Raji (cell line): ENCODE data around the gene GALNT13.

Experiments used
- POLR2A ChIP-seq: IDR thresholded peaks from 2 replicates; pipeline ENCODE4 v1.6.1; 2011; ENCODE audit warnings: low read depth, low read length, control low read depth; ENCODE audit not compliant: insufficient read depth

GALNT13 gene

DNA sequence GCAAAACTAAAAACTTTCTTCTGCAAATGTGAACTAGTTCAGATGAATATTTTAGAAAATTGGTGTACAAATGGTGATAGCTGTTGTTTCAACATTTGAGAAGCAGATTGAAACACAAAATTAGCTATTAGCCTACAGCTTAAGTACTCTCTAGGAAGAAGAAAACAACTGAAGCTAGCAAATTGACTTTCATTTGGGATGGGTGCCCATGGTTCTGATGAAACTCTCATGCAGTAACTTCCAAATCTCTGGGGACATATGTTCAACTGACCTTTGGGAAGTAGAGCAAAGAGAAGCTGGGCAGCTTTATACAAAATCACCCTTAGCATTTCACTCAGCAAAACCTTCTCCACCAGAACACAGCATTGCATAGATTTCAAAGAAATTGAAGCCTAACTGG, 119.0 kb downstream of the GALNT13 start:
- TF ChIP-seq POLR2A: no peak

DNA sequence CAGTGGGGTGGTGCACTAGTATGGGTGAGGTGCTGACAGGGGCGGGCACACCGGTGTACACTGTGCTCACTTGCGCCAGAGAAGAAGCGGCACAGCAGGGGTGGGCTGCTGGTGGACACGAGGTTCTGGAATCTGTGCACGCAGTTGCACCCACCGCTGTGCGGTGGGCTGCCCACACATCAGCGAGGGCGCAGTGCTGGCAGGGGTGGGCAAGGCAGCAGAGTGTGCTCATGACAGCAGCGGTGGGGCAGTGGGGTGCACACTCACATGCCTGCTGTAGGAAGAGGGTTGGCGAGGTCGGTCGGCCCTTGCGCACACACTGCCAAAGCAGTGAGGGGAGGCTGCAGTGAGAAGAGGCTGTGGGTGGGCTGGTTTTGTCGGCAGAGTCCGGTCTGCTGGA, 141.8 kb downstream of the GALNT13 start:
- TF ChIP-seq POLR2A: no peak

DNA sequence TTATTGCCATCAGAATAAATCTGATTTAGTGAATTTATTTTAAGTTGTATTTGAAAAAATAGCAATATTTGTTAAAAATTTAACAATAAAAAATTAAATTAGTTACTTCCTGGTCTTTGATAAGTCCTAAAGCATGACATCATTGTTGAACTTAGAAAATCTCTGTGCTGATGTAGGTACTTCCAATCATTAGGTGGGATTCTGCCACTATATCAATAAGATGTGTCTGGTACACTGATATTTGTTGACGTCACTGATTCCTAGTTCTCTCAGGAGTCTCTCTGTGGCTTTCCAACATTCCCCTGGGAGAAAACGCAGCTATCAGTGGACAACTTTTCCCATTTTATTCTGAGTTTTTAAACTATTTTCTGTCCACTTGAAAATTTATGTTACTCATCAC, 143.5 kb downstream of the GALNT13 start:
- no peak for TF ChIP-seq POLR2A

DNA sequence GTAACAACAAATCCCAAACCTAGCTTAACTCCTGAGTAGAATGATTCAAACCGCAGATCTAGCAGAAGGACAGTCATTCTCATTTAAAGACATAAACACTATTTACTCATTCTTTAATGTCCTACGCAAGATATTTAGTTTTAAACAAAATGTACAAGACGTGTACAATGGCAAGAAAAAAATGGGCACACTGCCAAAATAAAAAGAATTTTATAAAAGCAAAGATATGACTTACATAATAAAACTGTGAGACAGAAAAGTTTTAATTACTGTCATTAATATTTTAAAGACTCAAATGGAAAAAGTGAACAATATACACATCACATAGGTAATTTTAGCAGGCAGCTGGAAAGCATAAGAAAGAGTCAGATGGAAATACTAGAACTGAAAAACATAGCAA, 157.8 kb downstream of the GALNT13 start:
- TF ChIP-seq POLR2A: no peak

DNA sequence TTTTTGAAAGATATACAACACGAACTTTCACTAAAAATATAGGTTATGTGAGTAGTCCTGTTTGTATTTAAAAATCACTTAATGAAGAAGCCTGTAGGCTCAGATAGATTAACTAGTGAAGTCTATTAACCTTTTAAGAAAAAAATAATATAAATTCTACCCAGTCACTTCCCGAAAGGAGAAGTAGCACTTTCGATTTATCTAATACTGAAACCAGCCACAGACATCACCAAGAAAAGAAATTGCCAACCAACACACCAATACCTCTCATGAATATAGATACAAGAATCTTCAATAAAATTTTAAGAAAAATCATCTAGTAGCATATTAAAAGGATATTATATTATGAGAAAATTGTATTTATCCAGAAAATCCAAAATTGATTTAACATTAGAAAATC, 160.5 kb downstream of the GALNT13 start:
- no peak for TF ChIP-seq POLR2A

DNA sequence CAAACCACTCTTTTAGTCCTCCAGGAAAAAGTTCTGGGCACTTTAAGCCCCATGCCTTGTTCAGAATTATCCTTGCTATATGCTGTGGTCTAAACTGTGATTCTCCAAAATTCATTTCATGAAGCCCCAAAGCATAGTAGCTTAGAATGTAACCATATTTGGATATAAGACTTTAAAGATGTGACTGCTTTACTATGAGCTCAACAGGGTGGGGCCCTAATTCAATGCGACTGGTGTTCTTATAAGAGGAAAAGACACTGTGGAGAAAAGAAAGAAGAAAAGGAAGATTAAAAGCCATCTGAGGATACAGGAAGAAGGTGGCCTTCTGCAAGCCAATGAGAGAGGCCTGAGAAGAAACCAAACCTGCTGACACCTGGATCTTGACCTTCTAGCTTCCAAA, 174.8 kb downstream of the GALNT13 start:
- no peak for TF ChIP-seq POLR2A

DNA sequence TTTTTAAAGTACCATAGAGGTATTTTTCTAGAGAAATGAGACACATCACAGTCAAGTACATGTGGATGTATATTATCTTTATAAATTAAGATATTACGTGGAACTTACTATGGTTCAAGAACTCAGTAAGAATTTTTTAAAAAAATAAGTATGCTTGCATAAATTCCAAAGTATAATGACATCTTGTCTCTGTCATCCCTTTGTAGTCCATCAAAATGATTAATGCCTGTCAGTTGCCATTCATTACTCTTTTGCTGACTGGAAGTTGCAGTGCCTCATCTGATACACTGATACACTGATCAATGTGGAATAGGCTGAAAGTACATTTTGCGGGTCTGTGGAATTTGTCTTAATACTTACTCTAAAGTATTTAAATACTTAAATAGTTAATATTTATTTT, 177.2 kb downstream of the GALNT13 start:
- TF ChIP-seq POLR2A: no peak

DNA sequence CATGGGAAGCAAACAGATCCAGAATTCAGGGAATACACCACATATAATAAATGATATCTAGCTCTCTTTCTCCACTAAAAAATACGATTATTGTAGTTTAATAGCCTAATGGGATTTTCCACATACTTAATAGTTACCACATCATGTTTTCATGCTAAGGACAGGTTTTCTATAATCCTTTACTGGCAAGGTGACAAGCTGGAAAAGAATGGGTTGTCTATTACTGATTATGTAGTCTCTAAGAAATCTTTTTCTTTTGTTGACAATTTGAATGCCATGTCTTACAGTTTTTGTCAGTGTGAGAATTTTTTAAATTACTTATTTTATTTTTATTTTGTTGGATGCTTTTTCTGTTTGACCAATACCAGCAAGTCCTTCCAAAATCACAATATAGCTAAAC, 177.8 kb downstream of the GALNT13 start:
- TF ChIP-seq POLR2A: no peak

DNA sequence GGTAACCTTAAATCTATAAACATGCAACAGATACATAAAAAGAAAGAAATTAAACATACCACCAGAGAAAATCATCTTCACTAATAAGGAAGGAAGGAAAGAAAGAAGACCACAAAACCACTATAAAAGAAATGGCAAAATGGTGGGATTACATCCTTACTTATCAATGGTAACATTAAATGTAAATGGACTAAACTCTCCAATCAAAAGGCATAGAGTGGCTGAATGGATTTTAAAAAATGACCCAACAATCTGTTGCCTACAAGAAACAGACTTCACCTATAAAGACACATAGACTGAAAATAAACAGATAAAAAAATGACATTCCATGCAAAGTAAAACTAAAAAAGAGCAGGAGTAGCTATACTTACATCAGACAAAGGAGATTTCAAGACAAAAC, 195.4 kb downstream of the GALNT13 start:
- no peak for TF ChIP-seq POLR2A

DNA sequence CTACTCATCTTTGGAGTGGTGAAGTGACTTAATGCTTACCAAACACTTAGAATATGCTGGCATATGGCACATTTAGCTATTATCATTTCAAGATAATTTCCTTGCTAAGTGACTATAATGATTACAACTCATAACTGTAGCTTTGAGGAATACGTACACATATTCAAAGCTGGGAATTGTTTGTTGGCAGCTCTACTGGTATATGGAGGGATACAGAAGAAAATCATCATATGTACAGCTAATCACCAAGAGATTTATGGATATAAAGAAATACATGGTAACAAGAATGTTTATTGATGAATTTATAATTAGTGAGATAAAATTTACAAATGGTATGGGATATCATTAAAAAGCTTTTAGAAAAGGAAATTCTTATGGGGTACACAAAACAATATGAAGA, 207.2 kb downstream of the GALNT13 start:
- no peak for TF ChIP-seq POLR2A

DNA sequence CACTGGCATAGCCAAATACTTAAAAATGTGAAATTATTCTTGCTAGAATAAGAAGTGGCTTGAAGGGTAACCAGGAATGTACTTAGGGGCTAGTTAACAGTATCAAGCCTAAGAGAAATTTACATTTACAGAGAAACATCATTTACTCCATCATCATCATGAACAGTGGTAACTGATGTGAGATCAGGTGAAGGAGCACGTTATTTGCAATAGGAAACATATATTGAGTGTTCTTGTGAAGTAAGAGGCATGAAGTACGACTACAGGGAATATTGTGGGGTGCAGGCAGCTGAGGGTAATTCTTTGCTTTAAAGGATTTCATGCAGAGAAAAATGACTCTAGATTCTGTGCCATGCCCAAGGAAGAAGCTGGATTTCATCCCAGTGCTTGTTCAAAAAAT, 220.8 kb downstream of the GALNT13 start:
- no peak for TF ChIP-seq POLR2A

DNA sequence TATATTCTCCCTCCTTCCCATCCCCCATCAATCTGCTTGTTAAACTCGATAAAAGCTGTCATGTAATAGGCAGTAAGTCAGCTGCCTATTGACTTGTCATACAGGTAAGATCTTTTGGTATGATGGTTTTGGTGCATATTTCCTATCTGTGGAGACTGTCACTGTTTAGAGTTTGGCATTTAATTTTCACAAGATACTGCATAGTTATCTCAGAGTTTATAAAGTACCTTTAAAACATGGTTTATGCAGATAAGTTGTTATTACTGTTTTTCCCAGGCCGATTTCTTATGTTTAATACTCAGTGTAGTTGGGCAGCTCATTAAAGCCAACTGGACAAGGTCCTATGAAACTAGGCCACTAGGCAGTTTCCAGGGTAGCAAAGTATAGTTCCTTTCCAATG, 222.1 kb downstream of the GALNT13 start:
- no peak for TF ChIP-seq POLR2A

DNA sequence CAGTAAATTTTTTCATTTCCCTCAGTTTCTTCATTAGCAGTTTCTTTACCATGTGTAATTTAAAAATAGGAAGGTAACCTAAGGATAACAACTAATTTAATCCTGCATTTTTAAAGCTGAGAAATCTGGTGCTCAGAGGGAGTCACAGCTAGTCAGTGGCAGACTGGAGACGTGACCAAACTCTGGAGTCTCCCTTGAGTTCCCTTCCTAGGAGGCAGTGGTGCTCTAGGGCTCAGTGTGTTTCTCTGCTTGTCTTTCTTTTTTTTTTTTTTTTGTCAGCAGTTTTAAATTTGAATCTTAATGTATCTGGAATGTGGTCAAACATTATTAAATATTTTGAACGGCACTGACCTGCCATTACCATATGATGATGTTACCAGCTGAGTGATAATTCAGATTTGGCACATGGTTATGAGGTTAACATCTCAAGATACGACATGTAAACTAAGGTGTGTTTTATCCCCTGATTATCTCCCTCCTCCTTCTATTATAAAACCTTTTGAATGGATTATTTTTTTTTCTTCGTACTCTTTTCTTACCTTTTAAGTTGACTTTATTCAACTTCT, 226.2 kb downstream of the GALNT13 start:
- TF ChIP-seq POLR2A: no peak

DNA sequence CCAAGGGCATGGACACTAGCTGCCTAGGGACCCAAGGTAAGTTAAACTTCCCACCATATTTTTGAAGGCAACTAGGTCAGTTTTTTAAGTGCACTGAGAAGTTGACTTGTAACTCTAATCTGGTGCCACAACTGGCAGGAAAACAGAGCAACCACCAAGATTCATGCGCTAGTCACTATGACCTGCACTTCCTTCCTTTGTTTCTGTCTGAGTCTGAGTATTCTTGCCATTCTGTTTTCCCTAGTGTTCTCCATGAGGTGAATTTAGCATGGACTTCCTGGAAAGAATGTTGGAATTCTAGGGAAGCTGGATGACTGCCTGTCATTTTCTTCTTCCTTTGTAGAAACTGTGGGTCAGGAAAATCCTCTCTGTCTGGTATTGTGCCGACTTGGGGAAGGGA, 249.0 kb downstream of the GALNT13 start:
- no peak for TF ChIP-seq POLR2A

DNA sequence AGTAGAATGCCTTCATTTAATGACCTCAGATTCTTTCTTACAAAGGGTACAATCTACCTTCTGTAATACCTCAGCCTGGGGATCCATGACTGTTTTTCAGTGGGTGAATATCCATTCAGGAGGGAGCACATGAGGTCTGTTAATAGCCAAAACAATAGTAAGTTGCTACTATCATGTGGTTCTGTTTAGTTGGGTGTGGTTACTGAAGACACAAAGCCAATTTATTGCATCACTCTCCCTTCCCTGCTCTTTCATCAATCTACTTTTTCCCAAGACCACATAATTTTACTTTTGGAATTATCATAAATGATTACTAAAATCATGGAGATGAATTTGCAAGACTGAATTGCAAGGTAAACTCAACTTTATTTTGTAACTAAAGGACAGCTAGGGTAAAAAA, 254.2 kb downstream of the GALNT13 start:
- no peak for TF ChIP-seq POLR2A

DNA sequence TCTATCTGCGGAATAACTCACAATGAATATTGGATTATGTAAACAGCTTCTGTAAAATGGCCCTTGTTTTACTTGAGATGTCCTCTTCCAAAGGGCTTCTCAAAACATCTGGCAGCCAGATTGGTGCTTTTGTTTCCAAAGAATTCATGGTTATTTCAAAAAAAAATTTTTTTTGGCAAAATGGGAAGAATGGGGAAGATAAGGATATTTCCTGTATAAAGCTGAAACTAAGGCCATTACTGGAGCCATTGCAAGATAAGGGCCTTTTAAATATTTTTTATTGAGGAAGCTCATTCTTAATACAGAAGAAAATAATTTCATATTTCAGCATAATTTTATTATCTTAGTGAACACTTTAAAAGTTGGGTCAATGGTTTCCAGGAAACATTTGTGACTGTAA, 259.1 kb downstream of the GALNT13 start:
- TF ChIP-seq POLR2A: no peak

DNA sequence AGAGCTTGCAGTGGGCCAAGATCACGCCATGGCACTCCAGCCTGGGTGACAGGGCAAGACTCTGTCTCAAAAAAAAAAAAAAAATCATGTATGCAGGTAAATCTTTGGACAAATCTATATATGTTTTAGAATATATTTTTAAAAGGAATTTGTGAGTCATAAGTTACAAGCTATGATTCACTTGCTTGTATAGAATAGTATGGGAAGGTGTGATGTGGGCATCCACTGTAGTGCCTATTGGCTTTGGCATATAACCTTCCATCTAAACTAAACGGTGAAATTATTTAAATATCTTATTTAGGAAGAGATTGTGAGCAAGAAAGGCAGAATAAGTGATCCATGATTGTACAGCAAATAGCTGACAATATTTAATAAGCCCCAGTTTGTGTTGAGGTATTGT, 261.1 kb downstream of the GALNT13 start:
- no peak for TF ChIP-seq POLR2A

DNA sequence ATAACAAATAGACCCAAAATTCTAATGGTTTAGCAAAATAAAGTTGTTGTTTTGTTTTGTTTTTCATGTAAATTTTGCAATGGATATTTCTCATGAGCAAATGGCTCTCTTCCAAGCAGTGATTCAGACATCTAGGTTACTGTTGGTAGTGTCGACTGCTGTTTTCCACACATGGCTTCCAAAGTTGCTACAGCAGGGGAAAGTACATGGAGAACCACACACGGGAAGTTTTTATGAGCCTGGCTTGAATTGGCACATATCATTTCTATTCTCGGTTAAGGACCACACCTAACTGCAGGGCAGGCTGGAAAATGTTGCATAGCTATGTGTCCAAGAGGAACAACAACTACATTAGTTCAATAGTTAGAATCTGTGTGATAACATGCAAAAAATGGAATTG, 262.1 kb downstream of the GALNT13 start:
- TF ChIP-seq POLR2A: no peak
